GM12878 (cell line): ENCODE data around the gene SMPDL3A. TPM values are rescaled to one million over a fixed set of nuclear protein-coding genes. Genes with fewer than 3 reads are reported as not detected.

Experiments
- ATAC-seq: fragments of 200-7000 bp; cut with Tn5 transposase; 3 replicates; pipeline ENCODE4 v1.9.1; 2020; ENCODE audit warnings: mild to moderate bottlenecking, moderate library complexity
- BruUV-seq: library from RNA; stranded (reverse); fragments of 400-500 nt; replicated peaks from 2 replicates; lab custom pipeline; 2021; lab: Mats Ljungman, UMichigan
- CTCF ChIA-PET: fragments of 300-600 bp; sonication (Branson Sonifier 250); formaldehyde crosslinking; extraction: SDS; loops from one replicate; lab custom pipeline; 2021; ENCODE audit warnings: inconsistent platforms; lab: Yijun Ruan, JAX
- POLR2A ChIA-PET: fragments of 350-600 bp; formaldehyde crosslinking; extraction: SDS; loops from one replicate; lab custom pipeline; 2021; ENCODE audit warnings: inconsistent platforms; lab: Charles Lee
- RAD21 ChIA-PET: fragments of 300-600 bp; sonication (Branson Sonifier 250); formaldehyde crosslinking; loops from one replicate; lab custom pipeline; 2023; ENCODE audit warnings: antibody characterized with exemption; ENCODE audit not compliant: unreplicated experiment; lab: Charles Lee
- SMC1A ChIA-PET: fragments of 300-600 bp; sonication (Branson Sonifier 250); formaldehyde crosslinking; loops from one replicate; lab custom pipeline; 2023; ENCODE audit not compliant: unreplicated experiment, uncharacterized antibody; lab: Charles Lee
- DNase-seq: peaks from one replicate; pipeline ENCODE4 v3.0.0-alpha.2; 2011; ENCODE audit warnings: low read depth, low spot score
- FAIRE-seq: peaks from 3 replicates; lab custom pipeline; 2011; peaks lifted over from hg19 to GRCh38; lab: Jason Lieb, UNC
- H2AFZ ChIP-seq: 2 replicates; pipeline ENCODE4 v1.6.0; 2011; ENCODE audit warnings: low read depth, low read length, control low read depth; ENCODE audit not compliant: control insufficient read depth
- H3K27ac ChIP-seq: 2 replicates; pipeline ENCODE4 v1.5.1; 2011; ENCODE audit warnings: control low read depth; ENCODE audit not compliant: control insufficient read depth, insufficient read depth
- H3K27me3 ChIP-seq, 2 experiments: replicated peaks in 1 of 2; 2 replicates each; pipeline versions ENCODE4 v1.6.0 to v1.6.1; 2011; ENCODE audit warnings: low read length in 1 of 2; ENCODE audit not compliant: control insufficient read depth in 2 of 2, insufficient read depth in 2 of 2
- H3K36me3 ChIP-seq, 2 experiments: 2 replicates each; pipeline ENCODE4 v1.5.1; 2011; ENCODE audit warnings: low read length in 1 of 2; ENCODE audit not compliant: control insufficient read depth in 2 of 2, insufficient read depth in 2 of 2
- H3K4me1 ChIP-seq: 2 replicates; pipeline ENCODE4 v1.6.1; 2011; ENCODE audit warnings: mild to moderate bottlenecking, low read length, moderate library complexity, mixed read lengths; ENCODE audit not compliant: control insufficient read depth, insufficient read depth
- H3K4me2 ChIP-seq: 2 replicates; pipeline ENCODE4 v1.6.0; 2011; ENCODE audit warnings: control low read depth; ENCODE audit not compliant: control insufficient read depth, insufficient read depth
- H3K4me3 ChIP-seq: fragments of 200-600 bp; sonication (generic); 2 replicates; pipeline ENCODE4 v1.5.1; 2016
- H3K79me2 ChIP-seq: 2 replicates; pipeline ENCODE4 v1.6.0; 2011; ENCODE audit warnings: low read length; ENCODE audit not compliant: control insufficient read depth, insufficient read depth
- H3K9ac ChIP-seq: 2 replicates; pipeline ENCODE4 v1.8.0; 2011; ENCODE audit warnings: low read length, control low read depth, mixed read lengths; ENCODE audit not compliant: control insufficient read depth, insufficient read depth
- H3K9me3 ChIP-seq: replicated peaks from 3 replicates; pipeline ENCODE4 v1.5.1; 2011; ENCODE audit warnings: mild to moderate bottlenecking, low read length; ENCODE audit not compliant: control insufficient read depth, insufficient read depth
- H4K20me1 ChIP-seq: 2 replicates; pipeline ENCODE4 v1.6.0; 2011; ENCODE audit not compliant: control insufficient read depth, insufficient read depth
- BMI1 ChIP-seq: fragments of 450-650 bp; IDR thresholded peaks from 2 replicates; pipeline ENCODE4 v1.6.1; 2016; ENCODE audit warnings: mild to moderate bottlenecking, moderate library complexity, borderline replicate concordance
- CEBPB ChIP-seq, 2 experiments: fragments of 150-350 bp in 1 of 2; IDR thresholded peaks; 2 replicates each; pipeline ENCODE4 v1.6.1; 2012 to 2014; ENCODE audit warnings: low read depth in 2 of 2, low read length in 2 of 2, borderline replicate concordance in 1 of 2, inconsistent platforms in 1 of 2
- DPF2 ChIP-seq: fragments of 450-650 bp; IDR thresholded peaks from 2 replicates; pipeline ENCODE4 v1.6.1; 2017; ENCODE audit warnings: mild to moderate bottlenecking
- FOXM1 ChIP-seq: IDR thresholded peaks from 2 replicates; pipeline ENCODE4 v1.6.1; 2012; ENCODE audit warnings: low read depth, mild to moderate bottlenecking, inconsistent platforms, low read length, moderate library complexity
- IKZF1 ChIP-seq: fragments of 450-650 bp; conservative IDR thresholded peaks from 2 replicates; pipeline ENCODE4 v1.6.1; 2017; ENCODE audit warnings: antibody characterized with exemption, mild to moderate bottlenecking
- IRF4 ChIP-seq: IDR thresholded peaks from 2 replicates; pipeline ENCODE4 v1.6.1; 2011; ENCODE audit warnings: low read depth, low read length
- MYB ChIP-seq: fragments of 150-350 bp; IDR thresholded peaks from 2 replicates; pipeline ENCODE4 v1.6.1; 2014; ENCODE audit warnings: mild to moderate bottlenecking, low read depth, low read length, borderline replicate concordance
- NBN ChIP-seq: fragments of 450-650 bp; IDR thresholded peaks from 2 replicates; pipeline ENCODE4 v1.6.1; 2016
- POLR2AphosphoS2 ChIP-seq: IDR thresholded peaks from 2 replicates; pipeline ENCODE4 v1.6.1; 2011; ENCODE audit warnings: low read depth, mild to moderate bottlenecking, low read length, improper control_type of control experiment, moderate library complexity
- RB1 ChIP-seq: fragments of 450-650 bp; formaldehyde crosslinking; IDR thresholded peaks from 2 replicates; pipeline ENCODE4 v1.6.1; 2017; ENCODE audit warnings: mild to moderate bottlenecking, borderline replicate concordance
- RFX5 ChIP-seq: IDR thresholded peaks from 2 replicates; pipeline ENCODE4 v1.6.1; 2011; ENCODE audit warnings: low read depth, low read length, improper control_type of control experiment
- SKIL ChIP-seq: fragments of 450-650 bp; IDR thresholded peaks from 2 replicates; pipeline ENCODE4 v1.6.1; 2017; ENCODE audit warnings: mild to moderate bottlenecking, low read depth, inconsistent platforms; ENCODE audit not compliant: poor library complexity, severe bottlenecking
- TCF12 ChIP-seq: IDR thresholded peaks from 2 replicates; pipeline ENCODE4 v1.6.1; 2011; ENCODE audit warnings: low read depth, mild to moderate bottlenecking, low read length
- ZBED1 ChIP-seq: IDR thresholded peaks from 2 replicates; pipeline ENCODE4 v1.6.1; 2016; ENCODE audit warnings: borderline replicate concordance
- ZNF384 ChIP-seq: IDR thresholded peaks from 2 replicates; pipeline ENCODE4 v1.6.1; 2012; ENCODE audit warnings: low read depth, mild to moderate bottlenecking, low read length, improper control_type of control experiment, borderline replicate concordance
- ZNF687 ChIP-seq: fragments of 450-650 bp; IDR thresholded peaks from 2 replicates; pipeline ENCODE4 v1.6.1; 2017; ENCODE audit warnings: mild to moderate bottlenecking, moderate library complexity
- ZSCAN29 ChIP-seq: fragments of 450-650 bp; IDR thresholded peaks from 2 replicates; pipeline ENCODE4 v1.6.1; 2017; ENCODE audit warnings: mild to moderate bottlenecking, moderate library complexity
- WGBS: methylation state at CpG from one replicate; pipeline ENCODE4 v1.1.6; 2016; ENCODE audit warnings: low lambda C conversion rate; ENCODE audit not compliant: insufficient replicate concordance, insufficient coverage; ENCODE audit errors: missing lambda C conversion rate; 5-methylcytosine and 5-hydroxymethylcytosine counted together
- in situ Hi-C: fragments of 300-500 bp; cut with MboI; formaldehyde crosslinking; loops from 9 replicates; pipeline ENCODE4 v1.14.3; 2018; ENCODE audit warnings: mixed read lengths
- intact Hi-C: fragments of 100-400 bp; cut with micrococcal nuclease; formaldehyde crosslinking; loops from one replicate; pipeline ENCODE4 v1.14.2; 2022; ENCODE audit not compliant: unreplicated experiment
- polyA plus RNA-seq, 11 experiments: library from polyadenylated mRNA; depleted of rRNA in 4 of 11; unstranded in 6 of 11; stranded (reverse) in 5 of 11; fragments of >200 nt; fragmentation: Nextera tagmentation in 4 of 11; fragmentation: Illumina TruSeq in 1 of 11; extraction: Ambion mirVana in 4 of 11; extraction: Trizol in 1 of 11; gene quantifications; 1 replicate in 1 of 11; 2 replicates in 10 of 11; pipeline versions ENCODE4 v1.2.1 to v1.2.3, GENCODE V29; 2011 to 2016; ENCODE audit warnings: inconsistent platforms in 2 of 11, missing spikeins in 2 of 11, low read depth in 1 of 11
- total RNA-seq, 4 experiments: library from RNA; depleted of rRNA in 3 of 4; stranded (reverse); fragments of >200 nt in 3 of 4; fragmentation: Illumina TruSeq in 1 of 4; extraction: Trizol in 1 of 4; gene quantifications; 2 replicates each; pipeline versions ENCODE4 v1.2.1 to v1.2.3, GENCODE V29; 2013 to 2021

SMPDL3A gene
- total and polyA plus RNA-seq, 10 of the 15 experiments (the other 5 are each of a cell fraction or from before 2014, with no cell fraction given), result 0.05 to 0.91 (median 0.09) TPM; not detected in 3

GRCh38 chr6:122792766-122793165, 3.7 kb downstream of the SMPDL3A start:
- no TSS peak for BruUV-seq
- in situ Hi-C loops, result no loop called here
- no peaks in the 10 kb centered on the region for H3K4me1 ChIP-seq
- H4K20me1 ChIP-seq, result no peaks in the 10 kb centered on the region
- H3K36me3 ChIP-seq, result no peaks in the 10 kb centered on the region
- no peaks in the 10 kb centered on the region for H3K79me2 ChIP-seq
- H2AFZ ChIP-seq, result no peak overlapping the region
- H3K4me3 ChIP-seq, result no peak overlapping the region
- H3K27me3 ChIP-seq, result peaks cover 7 to 13% of the 10 kb centered on the region in 2 experiments
- intact Hi-C loops, result no loop called here
- ChIA-PET POLR2A (interaction anchor here (0.6 to 1.6 kb wide), 2 partner anchors 41 to 154 kb away, joined by 6 to 7 read pairs; no protein-coding TSS in a partner anchor), SMC1A (interaction anchor here (0.7 to 8.2 kb wide), 13 partner anchors 9 to 62 kb away, joined by 3 to 98 read pairs (median 5); no protein-coding TSS in a partner anchor), RAD21 (interaction anchor here (0.7 to 4.5 kb wide), 6 partner anchors 24 to 54 kb away, joined by 3 to 19 read pairs (median 6); no protein-coding TSS in a partner anchor), CTCF (interaction anchor here (0.5 to 6.8 kb wide), 11 partner anchors 20 to 1756 kb away, joined by 3 to 52 read pairs (median 4); no protein-coding TSS in a partner anchor)
- FAIRE-seq (no peak), ATAC-seq (no peak), DNase-seq (no peak)
- H3K9ac ChIP-seq, result no peak overlapping the region
- H3K27ac ChIP-seq, result no peak overlapping the region
- TF ChIP-seq DPF2 (no peak), IKZF1 (no peak), TCF12 (no peak), ZNF384 (no peak), SKIL (no peak), RB1 (no peak), ZSCAN29 (no peak), RFX5 (no peak), MYB (no peak), FOXM1 (no peak), ZNF687 (no peak), NBN (no peak), IRF4 (no peak), ZBED1 (no peak), CEBPB (IDR thresholded peaks at IDR 0.05; ENCODE audit: borderline replicate concordance in 1 of 2, low read depth in 2 of 2, low read length in 2 of 2) (no peak), BMI1 (no peak), POLR2AphosphoS2 (no peak)
- 58% methylated on average over 2 of the region's 2 CpGs for WGBS
- H3K9me3 ChIP-seq, result no peaks in the 10 kb centered on the region
- H3K4me2 ChIP-seq, result no peak overlapping the region
